GM18511 (cell line): ENCODE measurements around the gene GNG10.

Source experiments
- ATAC-seq: cut with Tn5 transposase; IDR thresholded peaks from one replicate; pipeline ENCODE4 v1.9.1; 2021; ENCODE audit warnings: mild to moderate bottlenecking, moderate library complexity; ENCODE audit not compliant: unreplicated experiment

GNG10 gene

DNA sequence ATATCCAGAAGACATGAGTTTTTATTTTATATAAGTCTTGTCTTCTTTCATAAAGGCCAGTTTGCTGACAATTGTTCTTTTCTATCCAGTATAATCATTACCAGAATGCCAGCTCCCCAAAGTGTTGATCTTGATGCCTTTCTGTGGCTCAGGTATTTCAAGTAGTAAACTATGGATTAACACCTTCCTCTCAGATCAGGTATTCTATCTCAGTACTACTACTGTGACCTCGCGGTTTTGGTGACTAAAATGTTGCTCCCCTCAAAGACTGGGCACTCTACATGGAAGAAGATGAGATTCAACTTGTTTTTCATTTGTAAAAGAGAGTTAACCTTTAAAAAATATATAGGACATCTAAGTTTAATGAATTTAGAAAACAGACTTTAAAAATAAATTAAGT is 58.1 kb downstream of the GNG10 start:
- ATAC-seq: no peak
